Measurements from ENCODE around the gene SPOCK1.

DNA sequence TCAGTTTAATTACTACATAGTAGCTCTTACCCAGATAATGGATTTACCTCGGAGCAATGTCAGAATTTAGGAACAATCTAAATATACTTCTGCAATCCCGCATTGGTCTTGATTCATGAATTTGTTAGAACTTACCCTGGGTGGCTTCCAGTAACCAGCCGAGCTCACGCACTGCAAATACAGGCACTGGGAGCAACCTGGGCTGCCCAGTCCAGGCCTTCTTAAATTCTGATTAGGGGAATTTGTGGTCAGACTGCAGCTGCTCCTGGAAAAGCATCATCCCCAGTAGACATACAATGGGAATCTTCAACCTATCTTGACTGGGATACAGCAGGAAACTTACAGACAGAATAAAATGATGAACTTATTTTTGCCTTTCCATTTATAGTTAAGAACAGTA, 270.3 kb downstream of the SPOCK1 start:
- TF ChIP-seq, protein P1, sequence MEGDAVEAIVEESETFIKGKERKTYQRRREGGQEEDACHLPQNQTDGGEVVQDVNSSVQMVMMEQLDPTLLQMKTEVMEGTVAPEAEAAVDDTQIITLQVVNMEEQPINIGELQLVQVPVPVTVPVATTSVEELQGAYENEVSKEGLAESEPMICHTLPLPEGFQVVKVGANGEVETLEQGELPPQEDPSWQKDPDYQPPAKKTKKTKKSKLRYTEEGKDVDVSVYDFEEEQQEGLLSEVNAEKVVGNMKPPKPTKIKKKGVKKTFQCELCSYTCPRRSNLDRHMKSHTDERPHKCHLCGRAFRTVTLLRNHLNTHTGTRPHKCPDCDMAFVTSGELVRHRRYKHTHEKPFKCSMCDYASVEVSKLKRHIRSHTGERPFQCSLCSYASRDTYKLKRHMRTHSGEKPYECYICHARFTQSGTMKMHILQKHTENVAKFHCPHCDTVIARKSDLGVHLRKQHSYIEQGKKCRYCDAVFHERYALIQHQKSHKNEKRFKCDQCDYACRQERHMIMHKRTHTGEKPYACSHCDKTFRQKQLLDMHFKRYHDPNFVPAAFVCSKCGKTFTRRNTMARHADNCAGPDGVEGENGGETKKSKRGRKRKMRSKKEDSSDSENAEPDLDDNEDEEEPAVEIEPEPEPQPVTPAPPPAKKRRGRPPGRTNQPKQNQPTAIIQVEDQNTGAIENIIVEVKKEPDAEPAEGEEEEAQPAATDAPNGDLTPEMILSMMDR (IDR thresholded peaks at IDR 0.05; ENCODE audit: extremely low read depth in 1 of 2, insufficient read depth in 1 of 2, low read depth in 1 of 2, low read length in 2 of 2), result no peak
- TF ChIP-seq, protein P2, sequence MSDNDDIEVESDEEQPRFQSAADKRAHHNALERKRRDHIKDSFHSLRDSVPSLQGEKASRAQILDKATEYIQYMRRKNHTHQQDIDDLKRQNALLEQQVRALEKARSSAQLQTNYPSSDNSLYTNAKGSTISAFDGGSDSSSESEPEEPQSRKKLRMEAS (IDR thresholded peaks at IDR 0.05; ENCODE audit: insufficient read depth, insufficient read length), result no peak
- no peak for TF ChIP-seq MYC (IDR thresholded peaks at IDR 0.05; ENCODE audit: low read depth, low read length)
- TF ChIP-seq GATA2 (IDR thresholded peaks at IDR 0.05; ENCODE audit: insufficient read depth, insufficient read length, low read depth, low read length), result no peak
- no peak for TF ChIP-seq JUN (IDR thresholded peaks at IDR 0.05; ENCODE audit: borderline replicate concordance, insufficient read depth, insufficient read length, low read depth)
- TF ChIP-seq POLR2AphosphoS5 (IDR thresholded peaks at IDR 0.05; ENCODE audit: insufficient read depth, low read depth, low read length), result no peak

Data from endothelial cell of umbilical vein (primary cell).